Heart right ventricle (tissue), 16 donors: ENCODE data around the gene KHDRBS2. TPM values are rescaled to one million over a fixed set of nuclear protein-coding genes. Genes with fewer than 3 reads are reported as not detected.

Source experiments
- ATAC-seq, 8 donors: fragments of 200-7000 bp; cut with Tn5 transposase; one replicate each; pipeline ENCODE4 v1.9.1; 2020; ENCODE audit warnings: mild to moderate bottlenecking in 8 of 8, moderate library complexity in 8 of 8, moderate number of reproducible peaks in 1 of 8
- DNase-seq, 2 donors: peaks; one replicate each; pipeline ENCODE4 v3.0.0-alpha.2; 2020
- H3K27ac ChIP-seq, 10 donors: fragments of 200-600 bp; sonication (generic) in 2 of 10; one replicate each; pipeline versions ENCODE4 v1.5.0 to v1.8.0; 2020 to 2022; ENCODE audit warnings: mild to moderate bottlenecking in 3 of 10
- H3K27me3 ChIP-seq, 7 donors: fragments of 200-600 bp; one replicate each; pipeline ENCODE4 v1.8.0; 2021 to 2022; ENCODE audit warnings: mild to moderate bottlenecking in 2 of 7
- H3K36me3 ChIP-seq, 9 donors: fragments of 200-600 bp; sonication (generic) in 1 of 9; one replicate each; pipeline versions ENCODE4 v1.5.0 to v1.8.0; 2020 to 2022; ENCODE audit warnings: mild to moderate bottlenecking in 2 of 9
- H3K4me1 ChIP-seq, 9 donors: fragments of 200-600 bp; sonication (generic) in 1 of 9; one replicate each; pipeline versions ENCODE4 v1.5.0 to v1.8.0; 2020 to 2022; ENCODE audit warnings: mild to moderate bottlenecking in 4 of 9
- H3K4me3 ChIP-seq, 10 donors: fragments of 200-600 bp; sonication (generic) in 2 of 10; one replicate each; pipeline versions ENCODE4 v1.5.0 to v1.8.0; 2020 to 2022; ENCODE audit warnings: mild to moderate bottlenecking in 7 of 10, moderate library complexity in 2 of 10
- H3K9me3 ChIP-seq, 11 donors: fragments of 200-600 bp in 10 of 11; sonication (generic) in 2 of 11; one replicate each; pipeline versions ENCODE4 v1.5.0 to v1.8.0; 2013 to 2022; ENCODE audit warnings: mild to moderate bottlenecking in 2 of 11, control low read depth in 1 of 11, moderate library complexity in 1 of 11
- WGBS, 2 donors: extraction: QIAGEN DNeasy Blood & Tissue Kit; methylation state at CpG; one replicate each; pipeline ENCODE4 v1.1.7; 2013; ENCODE audit warnings: inconsistent platforms in 1 of 2; 5-methylcytosine and 5-hydroxymethylcytosine counted together
- intact Hi-C, 10 donors: fragments of 100-400 bp; cut with DNase I; formaldehyde crosslinking; loops; one replicate each; pipeline versions ENCODE4 v1.11.1 to v1.14.2; 2022
- polyA plus RNA-seq, 2 donors: library from polyadenylated mRNA; stranded (reverse); fragments of 200-250 nt; gene quantifications; one replicate each; pipeline ENCODE4 v1.2.3, GENCODE V29; 2013
- total RNA-seq, 10 donors: library from RNA; stranded (reverse); fragmentation: NEBNext Ultra II Directional in 3 of 10; extraction: Animal tissue kit (Norgen Biotek cat#: 25700) in 3 of 10; gene quantifications; one replicate each; pipeline versions ENCODE4 v1.2.1 to v1.2.4, GENCODE V29; 2021 to 2023
- TF ChIP-seq, protein P1 (sequence below), 9 donors: fragments of 200-600 bp; sonication (generic) in 2 of 9; IDR thresholded peaks; one replicate each; pipeline versions ENCODE4 v1.5.0 to v1.8.0; 2021 to 2022; ENCODE audit warnings: antibody characterized with exemption in 9 of 9, mild to moderate bottlenecking in 5 of 9, moderate library complexity in 1 of 9
- donor health status: Arrhythmogenic right ventricular cardiomyopathy.
- donor health status: ischemic (EF 13 %, LVEDD 7.1; RV severe dilation, severe dysfunction).
- donor health status: healthy with polysubstance abuse.
- donor health status: DM: no; HTN: yes; CAD: no.
- donor health status: DM: no; HTN: no; CAD: no.
- donor health status: ischemic (EF 25% LVEDD 6.9; RV normal size, moderate dysfunction).
- donor health status: ischemic (EF 25% LVEDD 5.7; RV mildly dilated, moderate dysfunction).
- donor health status: healthy.
- donor health status: DM: yes; HTN: yes; CAD: no.
- donor health status: Ischemic cardiomyopathy.
- donor health status: ischemic (EF 35%, LVEDD 5.7; RV mildly dilated, moderate dysfunction).
- donor health status: nonischemic (EF 11% LVEDD 7.7; RV severe dilation, severe dysfunction).
- donor health status: DM: yes; HTN: yes; CAD: no.
- donor health status: PGD.
- donor health status: ischemic (EF 29% LVEDD 5.4; RV normal size, mild dysfunction).
- donor health status: nonischemic (EF 23%, LVEDD 6.1; RV moderate dilation, normal function).

KHDRBS2 gene
- total and polyA plus RNA-seq, 12 donors, result 0.09 to 0.15 (median 0.14) TPM; not detected in 9

DNA sequence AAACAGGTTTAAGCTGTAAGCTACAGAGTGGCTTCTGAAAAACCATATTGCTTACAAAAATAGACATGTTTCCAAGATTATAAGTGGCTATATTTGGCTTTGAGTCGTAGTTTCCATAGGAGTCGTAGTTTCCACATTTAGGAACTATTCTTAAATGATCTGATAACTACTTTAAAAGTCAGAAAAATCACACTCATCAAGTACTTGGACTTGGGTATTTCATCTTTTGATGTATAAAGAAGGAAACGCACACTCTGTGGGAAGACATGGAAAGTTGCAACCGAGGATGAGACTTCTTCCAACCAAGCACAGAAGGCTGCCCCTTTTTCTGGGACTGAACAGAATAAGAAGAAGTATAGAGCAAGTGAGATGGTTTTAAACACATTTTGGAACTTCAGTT lies 118.3 kb downstream of the KHDRBS2 start:
- DNase-seq (no peak), ATAC-seq (no peak)
- H3K36me3 ChIP-seq, result no peaks in the 10 kb centered on the region
- peaks cover 0 to 13% (median 0%) of the 10 kb centered on the region in 11 donors for H3K9me3 ChIP-seq
- no peak overlapping the region for H3K27ac ChIP-seq
- TF ChIP-seq, protein P1, sequence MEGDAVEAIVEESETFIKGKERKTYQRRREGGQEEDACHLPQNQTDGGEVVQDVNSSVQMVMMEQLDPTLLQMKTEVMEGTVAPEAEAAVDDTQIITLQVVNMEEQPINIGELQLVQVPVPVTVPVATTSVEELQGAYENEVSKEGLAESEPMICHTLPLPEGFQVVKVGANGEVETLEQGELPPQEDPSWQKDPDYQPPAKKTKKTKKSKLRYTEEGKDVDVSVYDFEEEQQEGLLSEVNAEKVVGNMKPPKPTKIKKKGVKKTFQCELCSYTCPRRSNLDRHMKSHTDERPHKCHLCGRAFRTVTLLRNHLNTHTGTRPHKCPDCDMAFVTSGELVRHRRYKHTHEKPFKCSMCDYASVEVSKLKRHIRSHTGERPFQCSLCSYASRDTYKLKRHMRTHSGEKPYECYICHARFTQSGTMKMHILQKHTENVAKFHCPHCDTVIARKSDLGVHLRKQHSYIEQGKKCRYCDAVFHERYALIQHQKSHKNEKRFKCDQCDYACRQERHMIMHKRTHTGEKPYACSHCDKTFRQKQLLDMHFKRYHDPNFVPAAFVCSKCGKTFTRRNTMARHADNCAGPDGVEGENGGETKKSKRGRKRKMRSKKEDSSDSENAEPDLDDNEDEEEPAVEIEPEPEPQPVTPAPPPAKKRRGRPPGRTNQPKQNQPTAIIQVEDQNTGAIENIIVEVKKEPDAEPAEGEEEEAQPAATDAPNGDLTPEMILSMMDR (IDR thresholded peaks at IDR 0.05), result no peak
- no peak overlapping the region for H3K4me3 ChIP-seq
- intact Hi-C loops, result no loop called here
- no peaks in the 10 kb centered on the region for H3K27me3 ChIP-seq
- no peaks in the 10 kb centered on the region for H3K4me1 ChIP-seq
- 38 to 49% methylated on average over 4 of the region's 4 CpGs for WGBS, 2 donors

DNA sequence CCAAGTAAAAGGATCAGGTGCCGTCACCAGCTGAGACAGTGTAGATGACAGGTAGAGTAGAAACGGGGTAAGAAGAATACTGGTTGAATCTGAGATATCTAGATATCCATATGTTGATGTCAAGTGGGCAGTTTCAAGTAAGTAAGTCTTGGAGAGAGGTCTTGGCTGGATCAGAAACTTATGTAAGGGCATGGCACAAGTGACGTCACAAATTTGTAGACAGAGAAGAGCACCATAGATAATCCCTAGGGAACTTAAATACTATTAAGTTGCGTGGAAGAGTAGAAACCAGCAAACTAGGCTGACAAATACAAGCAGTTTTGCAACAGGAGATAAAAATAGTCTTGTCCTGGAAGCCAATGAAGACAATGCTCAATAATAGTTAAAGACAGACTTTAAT lies 123.2 kb downstream of the KHDRBS2 start:
- TF ChIP-seq, protein P1 (IDR thresholded peaks at IDR 0.05), result no peak
- Histone ChIP-seq H3K4me3 (no peak overlapping the region), H3K4me1 (no peaks in the 10 kb centered on the region), H3K27me3 (no peaks in the 10 kb centered on the region), H3K9me3 (peaks cover 0 to 26% (median 8%) of the 10 kb centered on the region in 11 donors), H3K27ac (no peak overlapping the region), H3K36me3 (no peaks in the 10 kb centered on the region)
- WGBS, 2 donors, result 80 to 87% methylated on average over 4 of the region's 4 CpGs
- intact Hi-C loops, result no loop called here
- ATAC-seq (no peak), DNase-seq (no peak)

DNA sequence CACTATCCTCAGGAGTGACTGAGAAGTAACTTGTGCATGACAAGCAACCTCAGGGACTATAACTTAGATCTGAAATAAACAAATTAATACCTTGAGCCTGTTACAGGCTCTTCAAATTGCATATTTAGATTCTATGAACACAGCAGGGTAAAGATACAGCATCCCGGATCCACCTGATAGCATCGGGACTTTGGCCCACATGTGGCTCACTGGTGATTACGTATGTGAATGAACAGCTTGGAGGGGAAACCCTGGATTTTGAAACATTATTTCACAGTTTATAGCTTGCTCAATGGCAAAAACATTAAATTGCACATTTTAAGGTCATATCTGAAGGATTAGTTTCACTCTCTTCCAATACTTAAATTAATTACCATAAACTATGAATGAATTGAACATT lies 133.2 kb downstream of the KHDRBS2 start:
- H3K27me3 ChIP-seq, result no peaks in the 10 kb centered on the region
- WGBS, 2 donors, result 81 to 82% methylated on average over 3 of the region's 3 CpGs
- intact Hi-C loops, result no loop called here
- DNase-seq (no peak), ATAC-seq (no peak)
- TF ChIP-seq, protein P1 (IDR thresholded peaks at IDR 0.05), result no peak
- no peak overlapping the region for H3K27ac ChIP-seq
- no peaks in the 10 kb centered on the region for H3K36me3 ChIP-seq
- no peaks in the 10 kb centered on the region for H3K9me3 ChIP-seq
- H3K4me1 ChIP-seq, result no peaks in the 10 kb centered on the region
- H3K4me3 ChIP-seq, result no peak overlapping the region

DNA sequence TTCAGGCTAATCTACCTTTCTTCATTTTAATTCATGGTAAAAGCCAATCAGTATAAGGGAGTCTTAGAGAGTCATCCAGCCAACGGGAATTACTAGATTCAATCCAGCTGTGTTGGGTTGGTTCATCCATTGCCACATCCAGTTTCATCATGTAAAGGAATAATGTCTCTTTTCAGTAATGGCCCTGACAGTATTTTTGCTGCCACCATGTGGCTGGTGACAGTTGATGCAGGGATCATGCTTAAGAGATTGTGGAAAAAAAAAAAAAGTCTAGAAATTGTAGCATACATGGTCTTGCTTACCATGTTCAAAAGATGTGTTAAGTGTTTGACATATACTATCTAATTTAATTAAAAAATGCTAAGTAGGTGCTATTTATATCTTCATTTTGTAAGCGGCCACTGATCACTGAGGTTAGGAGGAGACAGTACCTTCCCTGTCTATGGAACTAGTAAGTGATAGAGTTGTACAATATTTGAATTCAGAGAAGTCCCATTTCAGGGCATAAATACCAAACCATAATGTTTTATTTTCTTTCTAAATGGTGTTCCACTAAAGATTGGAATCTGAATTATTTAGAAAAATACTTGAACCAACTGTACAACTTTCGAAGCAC lies 135.9 kb downstream of the KHDRBS2 start:
- ATAC-seq (no peak), DNase-seq (no peak)
- no peak overlapping the region for H3K27ac ChIP-seq
- H3K4me1 ChIP-seq, result no peaks in the 10 kb centered on the region
- H3K4me3 ChIP-seq, result no peak overlapping the region
- TF ChIP-seq, protein P1 (IDR thresholded peaks at IDR 0.05), result peak in 8 of 9 donors; percentile 10 to 54 (median 39)
- no peaks in the 10 kb centered on the region for H3K27me3 ChIP-seq
- WGBS, 2 donors, result 56 to 59% methylated on average over 3 of the region's 3 CpGs
- no peaks in the 10 kb centered on the region for H3K36me3 ChIP-seq
- intact Hi-C loops, result no loop called here
- H3K9me3 ChIP-seq, result no peaks in the 10 kb centered on the region
